ENCODE measurements around the gene MIDN.

The MIDN gene

GRCh38 chr19:1226522-1227303 is 21.7 kb upstream of the MIDN start:
- no peak for TF ChIP-seq CTCF (IDR thresholded peaks at IDR 0.05; ENCODE audit: borderline replicate concordance, insufficient read depth, low read depth, low read length)

DNA sequence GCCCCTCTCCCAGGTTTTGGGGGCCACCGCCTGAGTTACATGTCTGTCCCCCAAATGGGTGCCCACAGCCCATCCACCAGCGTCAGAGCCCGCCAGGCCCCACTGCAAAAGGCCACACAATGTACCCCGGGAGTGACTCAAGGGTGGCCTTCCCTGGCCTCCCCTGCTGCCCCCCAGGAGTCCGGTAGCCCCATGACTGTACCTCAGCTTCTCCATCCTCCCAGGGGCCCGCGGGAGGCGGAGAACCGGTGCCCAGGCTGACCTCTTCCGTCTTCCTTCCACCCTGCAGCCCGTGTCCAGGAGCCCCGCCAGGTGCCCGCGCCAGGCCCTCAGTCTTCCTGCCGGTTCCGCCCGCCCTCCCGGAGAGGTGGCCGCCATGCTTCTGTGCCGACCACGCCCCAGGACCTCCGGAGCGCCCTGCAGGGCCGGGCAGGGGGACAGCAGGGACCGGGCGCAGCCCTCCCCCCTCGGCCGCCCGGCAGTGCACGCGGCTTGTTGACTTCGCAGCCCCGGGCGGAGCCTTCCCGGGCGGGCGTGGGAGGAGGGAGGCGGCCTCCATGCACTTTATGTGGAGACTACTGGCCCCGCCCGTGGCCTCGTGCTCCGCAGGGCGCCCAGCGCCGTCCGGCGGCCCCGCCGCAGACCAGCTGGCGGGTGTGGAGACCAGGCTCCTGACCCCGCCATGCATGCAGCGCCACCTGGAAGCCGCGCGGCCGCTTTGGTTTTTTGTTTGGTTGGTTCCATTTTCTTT is 20.9 kb upstream of the MIDN start:
- no peak overlapping the region for H3K4me3 ChIP-seq (ENCODE audit: low read depth, low read length)
- TF ChIP-seq CTCF (IDR thresholded peaks at IDR 0.05; ENCODE audit: borderline replicate concordance, insufficient read depth, low read depth, low read length) = no peak

More at GRCh38 chr19:1226522-1227303, 21.7 kb upstream of the MIDN start:
- no peak overlapping the region for H3K4me3 ChIP-seq (ENCODE audit: low read depth, low read length)

GRCh38 chr19:1228161-1228957 is 20.0 kb upstream of the MIDN start:
- no peak for TF ChIP-seq CTCF (IDR thresholded peaks at IDR 0.05; ENCODE audit: borderline replicate concordance, insufficient read depth, low read depth, low read length)
- H3K4me3 ChIP-seq (ENCODE audit: low read depth, low read length) = no peak overlapping the region

DNA sequence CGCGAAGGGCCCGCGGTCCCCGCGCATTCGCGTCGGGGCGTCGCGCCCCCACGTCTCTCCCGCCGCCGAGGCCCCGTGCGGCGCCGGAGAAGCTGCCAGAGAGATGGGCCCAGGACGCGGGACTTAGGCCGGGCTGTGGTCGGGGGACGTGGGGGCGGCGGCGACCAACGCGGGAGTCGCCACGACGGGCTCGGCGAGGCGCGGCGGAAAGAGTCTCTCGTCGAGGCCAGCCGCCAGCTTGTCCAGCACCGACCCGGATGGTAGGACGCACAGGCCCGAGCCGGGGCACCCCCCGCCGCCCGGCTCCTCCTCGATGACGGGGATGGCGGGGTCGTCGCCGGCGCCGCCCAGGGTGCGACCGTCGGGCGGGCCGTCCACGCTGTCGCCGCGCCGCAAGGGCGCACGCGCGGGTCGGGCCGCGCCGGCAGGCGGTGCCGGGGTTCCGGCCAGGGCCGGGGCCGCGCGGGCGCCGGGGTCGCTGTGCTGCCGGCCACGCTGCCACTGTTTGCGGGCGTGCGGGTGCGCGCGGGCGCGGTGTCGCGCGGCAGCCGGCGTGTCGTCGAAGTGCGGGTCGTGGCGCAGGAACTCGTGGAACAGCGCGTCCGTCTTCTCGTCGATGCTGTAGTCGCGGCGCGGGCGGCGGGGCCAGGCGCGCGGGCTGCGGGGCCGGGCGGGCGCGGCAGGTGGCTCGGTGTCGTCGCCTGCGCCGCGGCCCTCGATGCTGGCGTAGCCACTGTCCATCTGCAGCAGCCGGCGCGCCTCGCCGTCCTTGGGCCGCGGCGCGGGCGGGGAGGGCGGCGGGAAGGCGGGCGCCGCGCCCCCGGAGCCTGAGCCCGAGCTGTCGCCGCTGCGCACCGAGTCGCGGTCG is 19.1 kb upstream of the MIDN start:
- no peak overlapping the region for H3K4me3 ChIP-seq (ENCODE audit: low read depth, low read length)
- no peak for TF ChIP-seq CTCF (IDR thresholded peaks at IDR 0.05; ENCODE audit: borderline replicate concordance, insufficient read depth, low read depth, low read length)

DNA sequence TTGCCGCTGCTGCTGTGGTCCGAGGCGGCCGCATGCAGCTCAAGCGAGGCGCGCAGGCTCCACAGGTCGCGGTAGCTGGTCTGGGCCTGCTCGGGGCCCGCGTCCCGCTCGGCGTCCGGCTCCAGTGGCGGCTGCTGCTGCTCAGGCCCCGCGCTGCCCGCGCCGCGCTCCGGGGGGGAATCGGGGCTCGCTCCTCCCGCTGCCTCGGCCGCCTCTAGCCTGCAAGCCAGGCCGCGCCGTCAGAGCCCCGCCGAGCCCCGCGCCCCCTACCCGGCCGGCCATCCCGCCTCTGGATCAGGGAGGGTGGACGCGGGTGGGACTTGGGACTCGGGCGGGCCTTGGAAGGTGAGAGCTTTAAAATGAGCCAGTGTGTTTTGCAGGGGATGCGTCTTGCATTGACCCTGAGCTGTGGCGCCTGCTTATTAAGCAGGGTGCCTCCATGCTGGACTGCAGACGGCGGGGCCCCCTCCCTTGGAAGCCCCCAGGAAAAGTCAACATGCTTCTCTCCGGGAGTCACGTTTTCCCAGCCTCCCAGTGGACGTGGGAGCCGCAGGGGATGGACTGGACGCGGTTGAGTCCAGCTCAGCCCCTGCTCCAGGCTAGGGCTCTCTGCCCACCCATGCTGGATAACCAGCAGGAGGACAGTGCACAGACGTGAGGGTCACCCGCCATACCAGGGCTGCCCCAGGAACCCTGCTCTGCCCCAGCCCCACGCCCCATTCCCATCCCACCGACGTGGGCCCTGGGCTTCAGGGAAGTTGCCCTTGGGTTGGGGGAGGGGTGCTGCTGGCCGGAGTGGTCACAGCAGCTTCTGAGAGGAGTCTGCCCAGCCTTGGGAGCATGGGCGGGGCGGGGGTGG is 18.2 kb upstream of the MIDN start:
- H3K4me3 ChIP-seq (ENCODE audit: low read depth, low read length) = no peak overlapping the region
- no peak for TF ChIP-seq CTCF (IDR thresholded peaks at IDR 0.05; ENCODE audit: borderline replicate concordance, insufficient read depth, low read depth, low read length)
